Testis (tissue), 2 donors: Measurements from ENCODE around the gene CD300LG.

Source experiments
- CTCF ChIP-seq, 3 experiments: fragments of 450-650 bp in 2 of 3; fragments of 200-600 bp in 1 of 3; sonication (generic) in 1 of 3; IDR thresholded peaks; one replicate each; pipeline ENCODE4 v1.5.1; 2016 to 2019; ENCODE audit warnings: antibody characterized with exemption in 3 of 3, mild to moderate bottlenecking in 2 of 3, moderate library complexity in 1 of 3
- POLR2A ChIP-seq: fragments of 450-650 bp; IDR thresholded peaks from one replicate; pipeline ENCODE4 v1.6.1; 2017; ENCODE audit warnings: antibody characterized with exemption, mild to moderate bottlenecking, moderate library complexity

DNA sequence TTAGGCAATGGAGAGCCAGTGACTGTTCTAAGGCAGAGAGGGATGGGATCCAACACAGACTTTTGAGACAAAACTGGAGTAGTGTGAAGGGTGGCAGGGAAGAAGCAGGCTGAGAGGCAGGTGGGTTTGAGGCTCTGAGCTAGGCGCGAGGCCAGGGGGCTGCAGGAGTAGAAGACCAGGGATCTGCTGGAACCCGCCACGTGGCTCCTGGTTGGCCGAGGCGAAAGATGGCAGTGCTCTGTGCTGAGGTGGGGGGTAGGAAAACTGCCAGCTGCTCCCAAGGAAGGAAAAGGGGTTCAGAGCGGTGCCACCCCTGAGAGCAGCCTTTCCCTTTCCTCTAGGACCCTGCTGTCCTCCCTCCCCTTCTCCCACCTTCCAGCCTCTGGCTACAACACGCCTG, 5.6 kb downstream of the CD300LG start:
- TF ChIP-seq CTCF (IDR thresholded peaks at IDR 0.05), result no peak
- TF ChIP-seq POLR2A, result no peak
